ENCODE measurements around the gene RAB20.

DNA sequence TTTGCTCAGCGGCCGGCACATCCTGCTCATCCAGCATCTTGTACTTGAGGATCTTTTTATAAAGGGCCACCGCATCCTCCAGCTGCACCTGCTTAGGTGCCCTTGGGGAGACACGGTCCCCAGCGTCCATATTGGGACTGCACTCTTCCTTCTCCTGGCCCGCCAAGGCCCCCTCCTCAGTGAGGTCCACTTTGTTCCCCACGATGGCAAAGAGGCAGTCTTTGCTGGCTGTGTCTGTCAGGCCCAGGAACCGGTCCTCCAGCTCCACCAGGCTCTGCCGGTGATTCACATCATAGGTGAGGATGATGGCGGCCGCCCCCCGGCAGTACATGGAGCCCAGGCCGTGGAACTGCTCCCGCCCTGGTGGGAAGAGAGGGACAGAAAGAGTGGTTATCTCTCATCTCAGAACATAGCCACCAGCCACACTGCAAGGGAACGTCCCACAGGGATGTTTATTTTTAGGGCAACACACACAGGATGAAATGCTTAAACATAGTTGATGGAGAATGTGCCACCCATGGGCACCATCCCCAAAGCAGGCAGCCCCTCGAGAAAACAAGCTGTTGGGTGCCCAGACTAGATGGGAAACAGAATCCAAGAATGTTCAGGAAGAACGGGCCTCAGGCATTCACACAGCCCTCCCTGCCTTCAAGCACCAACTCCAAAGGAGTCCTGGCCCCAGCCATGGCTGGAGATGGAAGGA lies 37.5 kb downstream of the RAB20 start:
- TF ChIP-seq EZH2 (IDR thresholded peaks at IDR 0.05; ENCODE audit: borderline replicate concordance, insufficient read depth, low read length, poor library complexity, severe bottlenecking) (no peak), SMC3 (conservative IDR thresholded peaks at IDR 0.05; ENCODE audit: poor library complexity) (no peak), EP300 (conservative IDR thresholded peaks at IDR 0.05; ENCODE audit: poor library complexity, severe bottlenecking) (no peak), POLR2AphosphoS5 (IDR thresholded peaks at IDR 0.05) (no peak)
- TF ChIP-seq, protein P1, sequence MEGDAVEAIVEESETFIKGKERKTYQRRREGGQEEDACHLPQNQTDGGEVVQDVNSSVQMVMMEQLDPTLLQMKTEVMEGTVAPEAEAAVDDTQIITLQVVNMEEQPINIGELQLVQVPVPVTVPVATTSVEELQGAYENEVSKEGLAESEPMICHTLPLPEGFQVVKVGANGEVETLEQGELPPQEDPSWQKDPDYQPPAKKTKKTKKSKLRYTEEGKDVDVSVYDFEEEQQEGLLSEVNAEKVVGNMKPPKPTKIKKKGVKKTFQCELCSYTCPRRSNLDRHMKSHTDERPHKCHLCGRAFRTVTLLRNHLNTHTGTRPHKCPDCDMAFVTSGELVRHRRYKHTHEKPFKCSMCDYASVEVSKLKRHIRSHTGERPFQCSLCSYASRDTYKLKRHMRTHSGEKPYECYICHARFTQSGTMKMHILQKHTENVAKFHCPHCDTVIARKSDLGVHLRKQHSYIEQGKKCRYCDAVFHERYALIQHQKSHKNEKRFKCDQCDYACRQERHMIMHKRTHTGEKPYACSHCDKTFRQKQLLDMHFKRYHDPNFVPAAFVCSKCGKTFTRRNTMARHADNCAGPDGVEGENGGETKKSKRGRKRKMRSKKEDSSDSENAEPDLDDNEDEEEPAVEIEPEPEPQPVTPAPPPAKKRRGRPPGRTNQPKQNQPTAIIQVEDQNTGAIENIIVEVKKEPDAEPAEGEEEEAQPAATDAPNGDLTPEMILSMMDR (IDR thresholded peaks at IDR 0.05; ENCODE audit: poor library complexity, severe bottlenecking) = no peak
- TF ChIP-seq, protein P2, sequence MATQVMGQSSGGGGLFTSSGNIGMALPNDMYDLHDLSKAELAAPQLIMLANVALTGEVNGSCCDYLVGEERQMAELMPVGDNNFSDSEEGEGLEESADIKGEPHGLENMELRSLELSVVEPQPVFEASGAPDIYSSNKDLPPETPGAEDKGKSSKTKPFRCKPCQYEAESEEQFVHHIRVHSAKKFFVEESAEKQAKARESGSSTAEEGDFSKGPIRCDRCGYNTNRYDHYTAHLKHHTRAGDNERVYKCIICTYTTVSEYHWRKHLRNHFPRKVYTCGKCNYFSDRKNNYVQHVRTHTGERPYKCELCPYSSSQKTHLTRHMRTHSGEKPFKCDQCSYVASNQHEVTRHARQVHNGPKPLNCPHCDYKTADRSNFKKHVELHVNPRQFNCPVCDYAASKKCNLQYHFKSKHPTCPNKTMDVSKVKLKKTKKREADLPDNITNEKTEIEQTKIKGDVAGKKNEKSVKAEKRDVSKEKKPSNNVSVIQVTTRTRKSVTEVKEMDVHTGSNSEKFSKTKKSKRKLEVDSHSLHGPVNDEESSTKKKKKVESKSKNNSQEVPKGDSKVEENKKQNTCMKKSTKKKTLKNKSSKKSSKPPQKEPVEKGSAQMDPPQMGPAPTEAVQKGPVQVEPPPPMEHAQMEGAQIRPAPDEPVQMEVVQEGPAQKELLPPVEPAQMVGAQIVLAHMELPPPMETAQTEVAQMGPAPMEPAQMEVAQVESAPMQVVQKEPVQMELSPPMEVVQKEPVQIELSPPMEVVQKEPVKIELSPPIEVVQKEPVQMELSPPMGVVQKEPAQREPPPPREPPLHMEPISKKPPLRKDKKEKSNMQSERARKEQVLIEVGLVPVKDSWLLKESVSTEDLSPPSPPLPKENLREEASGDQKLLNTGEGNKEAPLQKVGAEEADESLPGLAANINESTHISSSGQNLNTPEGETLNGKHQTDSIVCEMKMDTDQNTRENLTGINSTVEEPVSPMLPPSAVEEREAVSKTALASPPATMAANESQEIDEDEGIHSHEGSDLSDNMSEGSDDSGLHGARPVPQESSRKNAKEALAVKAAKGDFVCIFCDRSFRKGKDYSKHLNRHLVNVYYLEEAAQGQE (IDR thresholded peaks at IDR 0.05; ENCODE audit: borderline replicate concordance) = no peak
